Measurements from ENCODE around the gene NHLH1. TPM values are rescaled to one million over a fixed set of nuclear protein-coding genes. Genes with fewer than 3 reads are reported as not detected.

Gene NHLH1
- total and polyA plus RNA-seq, 2 experiments from 2014 or later = 0.12 TPM; not detected in 1

DNA sequence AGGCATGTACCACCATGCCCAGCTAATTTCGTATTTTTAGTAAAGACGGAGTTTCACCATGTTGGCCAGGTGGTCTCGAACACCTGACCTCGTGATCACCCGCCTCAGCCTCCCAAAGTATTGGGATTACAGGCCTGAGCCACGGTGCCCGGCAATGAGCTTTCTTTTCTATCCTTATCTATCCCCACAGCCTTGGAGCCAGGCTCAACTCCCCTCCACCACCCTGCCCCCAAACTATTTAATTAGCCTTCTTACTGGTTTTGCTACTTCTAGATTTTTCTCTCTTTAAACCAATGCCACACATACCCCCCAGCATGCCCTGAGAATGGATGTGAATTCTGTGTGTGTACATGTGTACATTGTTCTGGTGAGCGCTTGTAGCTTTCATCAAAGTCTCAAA is 27.8 kb downstream of the NHLH1 start:
- no peak for DNase-seq (ENCODE audit: low read depth in 1 of 2, low spot score in 1 of 2)
- no peaks in the 10 kb centered on the region for H3K27me3 ChIP-seq
- no peak overlapping the region for H3K27ac ChIP-seq
- no peak overlapping the region for H3K4me3 ChIP-seq
- TF ChIP-seq, protein P1, sequence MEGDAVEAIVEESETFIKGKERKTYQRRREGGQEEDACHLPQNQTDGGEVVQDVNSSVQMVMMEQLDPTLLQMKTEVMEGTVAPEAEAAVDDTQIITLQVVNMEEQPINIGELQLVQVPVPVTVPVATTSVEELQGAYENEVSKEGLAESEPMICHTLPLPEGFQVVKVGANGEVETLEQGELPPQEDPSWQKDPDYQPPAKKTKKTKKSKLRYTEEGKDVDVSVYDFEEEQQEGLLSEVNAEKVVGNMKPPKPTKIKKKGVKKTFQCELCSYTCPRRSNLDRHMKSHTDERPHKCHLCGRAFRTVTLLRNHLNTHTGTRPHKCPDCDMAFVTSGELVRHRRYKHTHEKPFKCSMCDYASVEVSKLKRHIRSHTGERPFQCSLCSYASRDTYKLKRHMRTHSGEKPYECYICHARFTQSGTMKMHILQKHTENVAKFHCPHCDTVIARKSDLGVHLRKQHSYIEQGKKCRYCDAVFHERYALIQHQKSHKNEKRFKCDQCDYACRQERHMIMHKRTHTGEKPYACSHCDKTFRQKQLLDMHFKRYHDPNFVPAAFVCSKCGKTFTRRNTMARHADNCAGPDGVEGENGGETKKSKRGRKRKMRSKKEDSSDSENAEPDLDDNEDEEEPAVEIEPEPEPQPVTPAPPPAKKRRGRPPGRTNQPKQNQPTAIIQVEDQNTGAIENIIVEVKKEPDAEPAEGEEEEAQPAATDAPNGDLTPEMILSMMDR (IDR thresholded peaks at IDR 0.05; ENCODE audit: low read depth, low read length) = no peak
- H3K36me3 ChIP-seq = no peaks in the 10 kb centered on the region
- no peaks in the 10 kb centered on the region for H3K9me3 ChIP-seq (ENCODE audit: low read depth)
- peaks cover 13% of the 10 kb centered on the region for H3K4me1 ChIP-seq (ENCODE audit: low read depth)

DNA sequence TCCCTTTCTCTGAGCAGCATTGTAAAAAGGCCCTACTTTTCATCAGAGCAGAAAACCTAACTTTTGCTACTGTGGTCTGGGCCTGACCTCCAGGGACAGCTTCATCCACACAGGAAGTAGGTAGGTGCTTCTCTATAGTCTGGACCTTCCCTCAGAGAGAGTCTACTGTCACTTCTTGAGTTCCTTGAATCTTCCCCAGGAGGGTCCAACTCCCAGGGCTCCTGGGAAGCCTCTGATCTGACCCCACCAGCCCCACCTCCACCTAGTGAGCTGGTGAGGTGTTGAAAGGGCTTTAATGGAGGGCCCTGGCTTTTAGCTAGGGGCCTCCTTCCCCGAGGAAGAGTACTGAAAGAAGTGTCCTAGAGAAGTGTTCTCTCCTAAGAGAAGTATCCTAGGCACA is 30.8 kb downstream of the NHLH1 start:
- Histone ChIP-seq H3K4me1 (ENCODE audit: low read depth) (peaks cover 29% of the 10 kb centered on the region), H3K27me3 (no peaks in the 10 kb centered on the region), H3K9me3 (ENCODE audit: low read depth) (no peaks in the 10 kb centered on the region), H3K4me3 (no peak overlapping the region), H3K36me3 (no peaks in the 10 kb centered on the region), H3K27ac (no peak overlapping the region)
- DNase-seq (ENCODE audit: low read depth in 1 of 2, low spot score in 1 of 2) = no peak
- TF ChIP-seq, protein P1 (IDR thresholded peaks at IDR 0.05; ENCODE audit: low read depth, low read length) = no peak

DNA sequence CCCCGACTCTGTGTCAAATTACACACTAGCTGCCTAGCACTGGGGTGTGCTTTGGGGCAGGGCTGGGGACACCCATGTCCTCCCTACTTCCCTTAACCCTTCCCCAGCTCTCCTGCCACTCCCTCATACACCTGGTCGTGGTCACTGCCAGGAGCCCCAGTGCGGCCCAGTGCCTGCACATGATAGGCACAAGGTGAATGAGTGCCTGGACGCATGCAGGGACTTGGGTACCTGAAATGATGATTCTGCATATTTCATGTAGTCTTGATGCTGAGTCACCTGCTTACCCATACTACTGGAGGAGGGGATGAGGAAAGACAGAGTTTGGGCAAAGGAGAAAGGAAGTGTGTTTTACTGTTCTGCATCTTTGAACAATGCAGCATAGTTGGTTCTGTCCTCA is 32.0 kb downstream of the NHLH1 start:
- no peaks in the 10 kb centered on the region for H3K9me3 ChIP-seq (ENCODE audit: low read depth)
- no peaks in the 10 kb centered on the region for H3K36me3 ChIP-seq
- H3K4me3 ChIP-seq = no peak overlapping the region
- TF ChIP-seq, protein P1 (IDR thresholded peaks at IDR 0.05; ENCODE audit: low read depth, low read length) = no peak
- no peak overlapping the region for H3K27ac ChIP-seq
- H3K4me1 ChIP-seq (ENCODE audit: low read depth) = peaks cover 33% of the 10 kb centered on the region
- no peak for DNase-seq (ENCODE audit: low read depth in 1 of 2, low spot score in 1 of 2)
- no peaks in the 10 kb centered on the region for H3K27me3 ChIP-seq

DNA sequence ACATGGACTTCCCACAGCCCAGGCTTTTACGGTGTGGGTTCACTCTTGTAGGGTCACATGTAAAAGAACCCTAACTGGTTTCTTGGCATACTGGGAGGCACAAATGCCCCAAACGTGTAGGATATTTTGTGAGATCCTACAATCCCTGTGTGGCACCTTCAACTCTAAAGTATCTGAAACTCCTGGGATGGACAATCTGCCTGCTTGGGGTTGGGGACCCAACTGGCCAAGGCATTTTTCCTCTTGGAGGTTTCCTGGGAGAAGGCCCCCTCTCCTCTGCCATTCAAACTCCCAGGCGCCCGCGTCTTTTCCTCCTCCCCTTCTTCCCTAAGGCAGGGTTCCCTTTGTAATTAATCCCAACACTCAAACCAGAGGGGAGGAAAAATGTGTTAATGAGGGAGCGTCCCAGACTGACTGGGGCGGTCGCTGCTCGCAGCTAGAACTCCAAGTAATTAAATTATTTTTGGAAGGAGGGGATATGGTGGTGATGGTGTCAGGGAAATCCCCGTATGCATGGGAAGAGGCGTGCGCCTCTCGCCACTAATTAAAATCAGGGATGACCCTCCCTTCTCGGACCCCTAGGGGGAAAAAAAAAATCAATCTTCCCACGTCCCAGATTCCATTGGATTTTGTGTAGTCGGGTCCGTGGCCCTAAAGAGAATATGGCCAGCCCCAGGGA is 32.8 kb downstream of the NHLH1 start:
- TF ChIP-seq, protein P1 (IDR thresholded peaks at IDR 0.05; ENCODE audit: low read depth, low read length) = no peak
- DNase-seq (ENCODE audit: low read depth in 1 of 2, low spot score in 1 of 2) = no peak
- Histone ChIP-seq H3K9me3 (ENCODE audit: low read depth) (no peaks in the 10 kb centered on the region), H3K4me3 (peak overlapping the region; percentile 79), H3K27ac (peak overlapping the region; percentile 68), H3K27me3 (no peaks in the 10 kb centered on the region), H3K36me3 (no peaks in the 10 kb centered on the region), H3K4me1 (ENCODE audit: low read depth) (peaks cover 33% of the 10 kb centered on the region)

DNA sequence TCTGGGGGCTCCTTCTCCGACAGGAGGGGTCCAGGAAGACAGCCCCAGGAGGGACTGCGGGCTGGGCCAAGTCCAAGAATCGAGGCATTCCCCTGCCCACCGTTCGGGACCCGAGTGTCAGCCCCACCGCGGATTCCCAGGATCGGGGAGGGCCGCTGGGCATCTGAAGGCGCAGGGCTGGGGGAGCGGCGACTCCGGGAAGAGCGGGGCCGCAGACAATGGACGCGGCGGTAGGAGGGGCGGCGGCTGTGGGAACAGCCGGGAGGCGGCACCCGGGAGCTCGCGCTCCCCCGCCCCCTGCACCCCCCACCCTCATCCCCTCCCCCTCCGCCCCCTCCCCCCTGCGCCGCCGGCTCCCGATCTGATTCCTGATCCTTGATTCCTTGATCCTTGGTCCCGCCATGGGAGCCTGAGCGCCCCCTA is 33.4 kb downstream of the NHLH1 start, which contains the start of gene VANGL2:
TSS of gene VANGL2 (plus strand) at position 342 of the 423 bp plus-strand sequence. CDS start 15,274 bp downstream, outside the sequence.
- Histone ChIP-seq H3K27ac (peak within 1 kb of the TSS; percentile 68), H3K4me3 (peak within 1 kb of the TSS; percentile 79), H3K4me1 (ENCODE audit: low read depth) (peaks cover 33% of the 10 kb centered on the region), H3K9me3 (ENCODE audit: low read depth) (no peaks in the 10 kb centered on the region), H3K36me3 (no peaks in the 10 kb centered on the region), H3K27me3 (no peaks in the 10 kb centered on the region)
- TF ChIP-seq, protein P1 (IDR thresholded peaks at IDR 0.05; ENCODE audit: low read depth, low read length) = no peak
- DNase-seq (ENCODE audit: low read depth in 1 of 2, low spot score in 1 of 2) = peak; percentile 86 to 89

Data from cardiac muscle cell (in vitro differentiated cells and primary cell).